ENCODE data around the gene POMT2. TPM values are rescaled to one million over a fixed set of nuclear protein-coding genes. Genes with fewer than 3 reads are reported as not detected.

Gene POMT2, protein sequence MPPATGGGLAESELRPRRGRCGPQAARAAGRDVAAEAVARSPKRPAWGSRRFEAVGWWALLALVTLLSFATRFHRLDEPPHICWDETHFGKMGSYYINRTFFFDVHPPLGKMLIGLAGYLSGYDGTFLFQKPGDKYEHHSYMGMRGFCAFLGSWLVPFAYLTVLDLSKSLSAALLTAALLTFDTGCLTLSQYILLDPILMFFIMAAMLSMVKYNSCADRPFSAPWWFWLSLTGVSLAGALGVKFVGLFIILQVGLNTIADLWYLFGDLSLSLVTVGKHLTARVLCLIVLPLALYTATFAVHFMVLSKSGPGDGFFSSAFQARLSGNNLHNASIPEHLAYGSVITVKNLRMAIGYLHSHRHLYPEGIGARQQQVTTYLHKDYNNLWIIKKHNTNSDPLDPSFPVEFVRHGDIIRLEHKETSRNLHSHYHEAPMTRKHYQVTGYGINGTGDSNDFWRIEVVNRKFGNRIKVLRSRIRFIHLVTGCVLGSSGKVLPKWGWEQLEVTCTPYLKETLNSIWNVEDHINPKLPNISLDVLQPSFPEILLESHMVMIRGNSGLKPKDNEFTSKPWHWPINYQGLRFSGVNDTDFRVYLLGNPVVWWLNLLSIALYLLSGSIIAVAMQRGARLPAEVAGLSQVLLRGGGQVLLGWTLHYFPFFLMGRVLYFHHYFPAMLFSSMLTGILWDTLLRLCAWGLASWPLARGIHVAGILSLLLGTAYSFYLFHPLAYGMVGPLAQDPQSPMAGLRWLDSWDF
- 10 to 100 TPM; 21.7 to 39.0 (median 27.5) TPM for total RNA-seq (2021; fragmentation: NEBNext Ultra II Directional; extraction: Animal tissue kit (Norgen Biotek cat#: 25700))
- long read RNA-seq, full-length matches to known transcripts = 13 of 18 reads
- long read RNA-seq, partial matches to known transcripts = 1 of 18 reads
- long read RNA-seq, other reads (novel, unspliced or antisense) = 4 of 18 reads

DNA sequence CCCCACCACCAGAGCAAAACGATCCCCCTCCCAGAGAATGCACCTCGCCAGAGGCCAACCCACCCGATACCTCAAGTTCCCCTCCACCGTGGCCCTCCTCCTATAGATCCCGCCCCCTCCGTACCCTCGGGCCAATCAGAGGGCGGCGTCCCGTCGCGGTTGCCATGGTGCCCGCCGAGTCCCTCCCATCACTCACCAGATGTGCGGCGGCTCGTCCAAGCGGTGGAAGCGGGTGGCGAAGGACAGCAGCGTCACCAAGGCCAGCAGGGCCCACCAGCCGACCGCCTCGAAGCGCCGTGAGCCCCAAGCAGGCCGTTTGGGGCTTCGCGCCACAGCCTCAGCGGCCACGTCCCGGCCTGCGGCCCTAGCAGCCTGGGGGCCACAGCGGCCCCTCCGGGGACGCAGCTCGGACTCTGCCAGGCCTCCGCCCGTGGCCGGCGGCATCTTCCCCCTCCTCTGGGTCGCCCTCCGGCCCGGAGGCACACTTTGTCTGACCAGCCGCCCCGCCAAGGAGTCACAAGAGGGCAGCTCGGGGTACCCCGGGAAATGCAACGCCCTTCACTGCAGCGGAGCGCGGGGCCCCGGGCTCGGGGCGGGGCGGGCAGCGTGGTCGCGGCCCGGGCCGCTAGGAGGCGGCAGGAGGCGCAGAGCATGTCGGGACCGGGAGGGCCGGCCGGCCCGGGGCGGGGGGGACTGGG is at the start of gene POMT2:
POMT2 (minus strand) TSS at position 646 of the 698 bp plus-strand sequence; CDS start at position 444, 202 bp downstream.
- peak; percentile 83 for DNase-seq
- Mint-ChIP-seq H3K9me3 (no peaks in the 10 kb centered on the region), H3K36me3 (ENCODE audit: low read depth) (no peaks in the 10 kb centered on the region), H3K4me1 (ENCODE audit: low read depth) (peaks cover 33% of the 10 kb centered on the region), H3K27me3 (ENCODE audit: insufficient read depth) (peaks cover 2% of the 10 kb centered on the region; the same call in 1 of the 2 replicates), H3K27ac (peak within 1 kb of the TSS; percentile 99), H3K4me3 (peak within 1 kb of the TSS; percentile 98)
- TF ChIP-seq CTCF (IDR thresholded peaks at IDR 0.05) = peak; percentile 77

- H3K27ac Mint-ChIP-seq = no peak overlapping the region
- H3K4me3 Mint-ChIP-seq = no peak overlapping the region
- no peaks in the 10 kb centered on the region for H3K27me3 Mint-ChIP-seq (ENCODE audit: insufficient read depth)
- no peak for TF ChIP-seq CTCF (IDR thresholded peaks at IDR 0.05)
- no peak for DNase-seq
- no peaks in the 10 kb centered on the region for H3K9me3 Mint-ChIP-seq
- H3K4me1 Mint-ChIP-seq (ENCODE audit: low read depth) = peaks cover 21% of the 10 kb centered on the region
- 0 out of 2 replicates have a peak, but pooled peaks cover 1% of the 10 kb centered on the region for H3K36me3 Mint-ChIP-seq (ENCODE audit: low read depth)
These were observed 48.6 kb upstream of the POMT2 start for GRCh38 chr14:77369285-77369684.

GRCh38 chr14:77364146-77364545 is 43.5 kb upstream of the POMT2 start:
- Mint-ChIP-seq H3K9me3 (no peaks in the 10 kb centered on the region), H3K4me3 (no peak overlapping the region), H3K27ac (no peak overlapping the region), H3K36me3 (ENCODE audit: low read depth) (no peaks in the 10 kb centered on the region), H3K4me1 (ENCODE audit: low read depth) (no peaks in the 10 kb centered on the region), H3K27me3 (ENCODE audit: insufficient read depth) (no peaks in the 10 kb centered on the region; the same call in 1 of the 2 replicates)
- DNase-seq = no peak
- TF ChIP-seq CTCF (IDR thresholded peaks at IDR 0.05) = no peak

DNA sequence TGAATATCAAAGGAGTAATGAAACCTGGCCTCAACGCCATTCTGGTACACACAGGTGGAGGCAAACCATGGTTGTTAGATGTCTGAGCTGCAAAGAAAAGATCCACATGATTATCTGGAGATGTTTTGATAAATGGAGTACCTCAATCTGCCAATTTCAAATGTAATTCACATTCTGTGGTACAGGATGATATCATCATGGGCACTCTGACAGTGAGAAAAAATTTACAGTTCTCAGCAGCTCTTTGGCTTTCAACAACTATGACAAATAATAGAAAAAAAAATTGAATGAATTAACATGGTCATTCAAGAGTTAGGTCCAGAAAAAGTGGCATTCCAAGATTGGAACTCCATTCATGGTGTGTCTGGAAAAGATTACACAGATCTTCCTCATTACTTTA is 38.9 kb upstream of the POMT2 start:
- H3K4me3 Mint-ChIP-seq = no peak overlapping the region

More for the DNA sequence above, 38.9 kb upstream of the POMT2 start:
- H3K4me1 Mint-ChIP-seq (ENCODE audit: low read depth) = no peaks in the 10 kb centered on the region
- no peak for TF ChIP-seq CTCF (IDR thresholded peaks at IDR 0.05)
- no peak for DNase-seq
- H3K36me3 Mint-ChIP-seq (ENCODE audit: low read depth) = no peaks in the 10 kb centered on the region
- no peaks in the 10 kb centered on the region; the same call in 1 of the 2 replicates for H3K27me3 Mint-ChIP-seq (ENCODE audit: insufficient read depth)
- no peaks in the 10 kb centered on the region for H3K9me3 Mint-ChIP-seq
- no peak overlapping the region for H3K27ac Mint-ChIP-seq

All from HFFc6 (cell line).